CD4-positive, alpha-beta T cell treated with Interleukin-6 for 4 hours (primary cell): ENCODE results near the gene ZNF787.

Experiments used
- DNase-seq: peaks from one replicate; pipeline ENCODE4 v3.0.0-alpha.2; 2020; ENCODE audit warnings: mixed read lengths

ZNF787 gene

GRCh38 chr19:56084835-56085536 lies 36.1 kb downstream of the ZNF787 start:
- no peak for DNase-seq

GRCh38 chr19:56083668-56084067 lies 37.4 kb downstream of the ZNF787 start:
- no peak for DNase-seq

- peak; percentile 72 for DNase-seq
Measured at GRCh38 chr19:56080669-56081401, 40.3 kb downstream of the ZNF787 start.

- no peak for DNase-seq
Measured at GRCh38 chr19:56079609-56080008, 41.5 kb downstream of the ZNF787 start.

- peak; percentile 50 for DNase-seq
Measured at GRCh38 chr19:56076498-56076897, 44.6 kb downstream of the ZNF787 start.

GRCh38 chr19:56071151-56071550 lies 49.9 kb downstream of the ZNF787 start:
- DNase-seq, result no peak

GRCh38 chr19:56069642-56070041 lies 51.5 kb downstream of the ZNF787 start:
- no peak for DNase-seq

- DNase-seq, result peak; percentile 73
Measured at GRCh38 chr19:56066152-56067023, 54.7 kb downstream of the ZNF787 start.

- DNase-seq, result no peak
Measured at GRCh38 chr19:56053596-56053995, 67.5 kb downstream of the ZNF787 start.
